K562 (cell line): Measurements from ENCODE around the gene BAG1. TPM values are rescaled to one million over a fixed set of nuclear protein-coding genes. Genes with fewer than 3 reads are reported as not detected.
A peak's percentile ranks its signal among the peaks of the same experiment; 100 is the strongest.

Experiments used
- ATF1 ChIP-seq, 2 experiments: fragments of 450-650 bp in 1 of 2; IDR thresholded peaks; 2 replicates each; pipeline ENCODE4 v1.6.1; 2016; ENCODE audit warnings: missing compliant biosample characterization in 1 of 2, missing genetic modification characterization in 1 of 2
- BHLHE40 ChIP-seq: IDR thresholded peaks from 2 replicates; pipeline ENCODE4 v1.6.1; 2011; ENCODE audit warnings: low read length, improper control_type of control experiment
- CEBPG ChIP-seq, 3 experiments: fragments of 200-800 bp in 1 of 3; sonication (Bioruptor generic) in 1 of 3; sonication (generic) in 1 of 3; formaldehyde crosslinking in 1 of 3; IDR thresholded peaks in 2 of 3; conservative IDR thresholded peaks in 1 of 3; 2 replicates each; pipeline versions ENCODE4 v1.6.1 to v1.8.0; 2016 to 2022; ENCODE audit warnings: missing compliant biosample characterization in 2 of 3, missing genetic modification characterization in 2 of 3, mild to moderate bottlenecking in 1 of 3, missing genetic modification reagents in 1 of 3
- FIP1L1 ChIP-seq: fragments of 200-400 bp; formaldehyde crosslinking; IDR thresholded peaks from 2 replicates; pipeline ENCODE4 v1.6.1; 2018; ENCODE audit warnings: mild to moderate bottlenecking, low read depth, low read length; ENCODE audit not compliant: poor library complexity, severe bottlenecking
- HCFC1 ChIP-seq: IDR thresholded peaks from 2 replicates; pipeline ENCODE4 v1.6.1; 2012; ENCODE audit warnings: low read depth, low read length, improper control_type of control experiment
- JUNB ChIP-seq: fragments of 450-650 bp; formaldehyde crosslinking; conservative IDR thresholded peaks from 2 replicates; pipeline ENCODE4 v1.4.0; 2020; ENCODE audit warnings: mild to moderate bottlenecking
- L3MBTL2 ChIP-seq: fragments of 450-650 bp; IDR thresholded peaks from 2 replicates; pipeline ENCODE4 v1.6.1; 2016; ENCODE audit warnings: mild to moderate bottlenecking, moderate library complexity
- MEF2D ChIP-seq: conservative IDR thresholded peaks from 2 replicates; pipeline ENCODE4 v1.6.1; 2016; ENCODE audit warnings: low read depth, missing genetic modification characterization, missing compliant biosample characterization
- NFE2 ChIP-seq: IDR thresholded peaks from 2 replicates; pipeline ENCODE4 v1.6.1; 2014; ENCODE audit warnings: antibody characterized with exemption, low read depth
- NFYB ChIP-seq: IDR thresholded peaks from 2 replicates; pipeline ENCODE4 v1.6.1; 2011; ENCODE audit warnings: mild to moderate bottlenecking, moderate library complexity; ENCODE audit not compliant: insufficient read length; ENCODE audit errors: extremely low read depth
- NR1H2 ChIP-seq: sonication (generic); formaldehyde crosslinking; IDR thresholded peaks from 2 replicates; pipeline ENCODE4 v1.4.0; 2020; ENCODE audit warnings: mild to moderate bottlenecking, missing genetic modification reagents
- PHF21A ChIP-seq: fragments of 450-650 bp; IDR thresholded peaks from 2 replicates; pipeline ENCODE4 v1.6.1; 2017; ENCODE audit warnings: low read depth, borderline replicate concordance
- RNF2 ChIP-seq: sonication (generic); IDR thresholded peaks from 2 replicates; pipeline ENCODE4 v1.6.1; 2016
- TCFL5 ChIP-seq: fragments of 250-450 bp; sonication (Bioruptor Pico); conservative IDR thresholded peaks from 2 replicates; pipeline ENCODE4 v1.6.1; 2021; ENCODE audit warnings: mild to moderate bottlenecking, moderate library complexity, matching md5 sums
- ZNF134 ChIP-seq: fragments of 250-450 bp; sonication (Bioruptor Pico); conservative IDR thresholded peaks from 2 replicates; pipeline ENCODE4 v1.4.0; 2020
- ZNF140 ChIP-seq: fragments of 250-450 bp; sonication (Bioruptor Pico); IDR thresholded peaks from 2 replicates; pipeline ENCODE4 v1.8.0; 2021; ENCODE audit warnings: moderate library complexity, mild to moderate bottlenecking, inconsistent platforms
- ZNF551 ChIP-seq: fragments of 250-450 bp; sonication (Bioruptor Pico); IDR thresholded peaks from 2 replicates; pipeline ENCODE4 v1.5.0; 2021; ENCODE audit warnings: mild to moderate bottlenecking, moderate library complexity
- ZNF707 ChIP-seq: fragments of 250-450 bp; sonication (Bioruptor Pico); conservative IDR thresholded peaks from 2 replicates; pipeline ENCODE4 v1.8.0; 2022; ENCODE audit warnings: inconsistent platforms, mild to moderate bottlenecking, moderate library complexity
- polyA plus RNA-seq, 8 experiments: library from polyadenylated mRNA; depleted of rRNA in 4 of 8; stranded (reverse) in 5 of 8; unstranded in 3 of 8; fragments of >200 nt; fragmentation: Nextera tagmentation in 2 of 8; fragmentation: Illumina TruSeq in 1 of 8; extraction: Ambion mirVana in 2 of 8; extraction: Trizol in 1 of 8; gene quantifications; 2 replicates each; pipeline versions ENCODE4 v1.2.1 to v1.2.3, GENCODE V29; 2011 to 2014; ENCODE audit warnings: inconsistent platforms in 1 of 8, missing spikeins in 1 of 8
- total RNA-seq, 7 experiments: library from RNA; depleted of rRNA in 6 of 7; stranded (reverse); fragments of >200 nt in 6 of 7; fragmentation: Illumina TruSeq in 2 of 7; extraction: Trizol in 2 of 7; gene quantifications; 2 replicates each; pipeline versions ENCODE4 v1.2.1 to v1.2.3, GENCODE V29; 2011 to 2021; ENCODE audit warnings: low replicate concordance in 1 of 7
- TF ChIP-seq, protein P1 (sequence below): sonication (generic); formaldehyde crosslinking; IDR thresholded peaks from 2 replicates; pipeline ENCODE4 v1.8.0; 2022; ENCODE audit warnings: missing genetic modification reagents, mild to moderate bottlenecking, borderline replicate concordance
- TF ChIP-seq, protein P2 (sequence below): fragments of 250-450 bp; sonication (Bioruptor Pico); IDR thresholded peaks from 2 replicates; pipeline ENCODE4 v1.8.0; 2022; ENCODE audit warnings: inconsistent platforms, mild to moderate bottlenecking, moderate library complexity, borderline replicate concordance
- TF ChIP-seq, protein P3 (sequence below): sonication (generic); formaldehyde crosslinking; IDR thresholded peaks from 2 replicates; pipeline ENCODE4 v1.8.0; 2023; ENCODE audit warnings: mild to moderate bottlenecking, missing genetic modification reagents
- TF ChIP-seq, protein P4 (sequence below): fragments of 450-650 bp; formaldehyde crosslinking; IDR thresholded peaks from 2 replicates; pipeline ENCODE4 v1.4.0; 2022; ENCODE audit warnings: missing genetic modification characterization

Gene BAG1
- total and polyA plus RNA-seq, 9 of the 15 experiments (the other 6 are each of a cell fraction or from before 2014, with no cell fraction given) = 9.7 to 106 (median 56.9) TPM

DNA sequence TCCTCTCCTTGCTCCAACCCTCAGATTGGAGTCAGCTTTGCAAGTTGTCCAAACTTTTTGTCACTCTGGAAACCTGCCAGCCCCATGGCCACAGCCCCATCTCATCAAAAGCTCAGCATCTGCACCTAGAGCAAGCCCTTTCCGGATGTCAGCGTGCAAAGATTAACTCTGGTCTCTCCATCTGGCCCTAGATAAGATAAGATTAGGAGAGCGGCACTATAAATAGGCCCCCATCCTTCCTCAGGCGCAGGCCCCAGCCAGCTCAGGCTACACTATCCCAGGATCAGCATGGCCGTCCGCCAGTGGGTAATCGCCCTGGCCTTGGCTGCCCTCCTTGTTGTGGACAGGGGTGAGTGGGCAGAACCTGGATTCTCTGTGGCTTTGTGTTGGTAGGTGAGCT, 24.6 kb downstream of the BAG1 start, which contains the start of gene SPINK4 (continued):
- TF ChIP-seq, protein P1, sequence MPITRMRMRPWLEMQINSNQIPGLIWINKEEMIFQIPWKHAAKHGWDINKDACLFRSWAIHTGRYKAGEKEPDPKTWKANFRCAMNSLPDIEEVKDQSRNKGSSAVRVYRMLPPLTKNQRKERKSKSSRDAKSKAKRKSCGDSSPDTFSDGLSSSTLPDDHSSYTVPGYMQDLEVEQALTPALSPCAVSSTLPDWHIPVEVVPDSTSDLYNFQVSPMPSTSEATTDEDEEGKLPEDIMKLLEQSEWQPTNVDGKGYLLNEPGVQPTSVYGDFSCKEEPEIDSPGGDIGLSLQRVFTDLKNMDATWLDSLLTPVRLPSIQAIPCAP (CRISPR knock-in tag) = no peak
- TF ChIP-seq RNF2 = peak; percentile 82
- no peak for TF ChIP-seq JUNB (CRISPR knock-in tag)
- TF ChIP-seq FIP1L1 = no peak
- peak; percentile 99 for TF ChIP-seq MEF2D (tag)
- TF ChIP-seq PHF21A = peak; percentile 50; the same call in 1 of the 2 replicates
- TF ChIP-seq TCFL5 (CRISPR knock-in tag) = no peak
- TF ChIP-seq HCFC1 = no peak
- 0 out of 2 replicates have a peak, but pooled peaks have one; percentile 29 for TF ChIP-seq ZNF134
- TF ChIP-seq L3MBTL2 = peak; percentile 34; the same call in 1 of the 2 replicates
- TF ChIP-seq CEBPG (CRISPR knock-in tag; IDR thresholded peaks at IDR 0.05) = no peak
- no peak for TF ChIP-seq CEBPG (tag; conservative IDR thresholded peaks at IDR 0.05 in 1 of 2, IDR thresholded peaks at IDR 0.05 in 1 of 2)
- TF ChIP-seq, protein P2, sequence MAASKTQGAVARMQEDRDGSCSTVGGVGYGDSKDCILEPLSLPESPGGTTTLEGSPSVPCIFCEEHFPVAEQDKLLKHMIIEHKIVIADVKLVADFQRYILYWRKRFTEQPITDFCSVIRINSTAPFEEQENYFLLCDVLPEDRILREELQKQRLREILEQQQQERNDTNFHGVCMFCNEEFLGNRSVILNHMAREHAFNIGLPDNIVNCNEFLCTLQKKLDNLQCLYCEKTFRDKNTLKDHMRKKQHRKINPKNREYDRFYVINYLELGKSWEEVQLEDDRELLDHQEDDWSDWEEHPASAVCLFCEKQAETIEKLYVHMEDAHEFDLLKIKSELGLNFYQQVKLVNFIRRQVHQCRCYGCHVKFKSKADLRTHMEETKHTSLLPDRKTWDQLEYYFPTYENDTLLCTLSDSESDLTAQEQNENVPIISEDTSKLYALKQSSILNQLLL (CRISPR knock-in tag) = no peak
- no peak for TF ChIP-seq ZNF551
- TF ChIP-seq ATF1 (CRISPR knock-in tag; IDR thresholded peaks at IDR 0.05) = no peak
- TF ChIP-seq ATF1 (tag; IDR thresholded peaks at IDR 0.05) = peak; percentile 51
- peak; percentile 48; the same call in 1 of the 2 replicates for TF ChIP-seq BHLHE40
- TF ChIP-seq ZNF707 (CRISPR knock-in tag) = no peak
- no peak for TF ChIP-seq ZNF140 (CRISPR knock-in tag)
- TF ChIP-seq NFE2 = no peak
- TF ChIP-seq, protein P3, sequence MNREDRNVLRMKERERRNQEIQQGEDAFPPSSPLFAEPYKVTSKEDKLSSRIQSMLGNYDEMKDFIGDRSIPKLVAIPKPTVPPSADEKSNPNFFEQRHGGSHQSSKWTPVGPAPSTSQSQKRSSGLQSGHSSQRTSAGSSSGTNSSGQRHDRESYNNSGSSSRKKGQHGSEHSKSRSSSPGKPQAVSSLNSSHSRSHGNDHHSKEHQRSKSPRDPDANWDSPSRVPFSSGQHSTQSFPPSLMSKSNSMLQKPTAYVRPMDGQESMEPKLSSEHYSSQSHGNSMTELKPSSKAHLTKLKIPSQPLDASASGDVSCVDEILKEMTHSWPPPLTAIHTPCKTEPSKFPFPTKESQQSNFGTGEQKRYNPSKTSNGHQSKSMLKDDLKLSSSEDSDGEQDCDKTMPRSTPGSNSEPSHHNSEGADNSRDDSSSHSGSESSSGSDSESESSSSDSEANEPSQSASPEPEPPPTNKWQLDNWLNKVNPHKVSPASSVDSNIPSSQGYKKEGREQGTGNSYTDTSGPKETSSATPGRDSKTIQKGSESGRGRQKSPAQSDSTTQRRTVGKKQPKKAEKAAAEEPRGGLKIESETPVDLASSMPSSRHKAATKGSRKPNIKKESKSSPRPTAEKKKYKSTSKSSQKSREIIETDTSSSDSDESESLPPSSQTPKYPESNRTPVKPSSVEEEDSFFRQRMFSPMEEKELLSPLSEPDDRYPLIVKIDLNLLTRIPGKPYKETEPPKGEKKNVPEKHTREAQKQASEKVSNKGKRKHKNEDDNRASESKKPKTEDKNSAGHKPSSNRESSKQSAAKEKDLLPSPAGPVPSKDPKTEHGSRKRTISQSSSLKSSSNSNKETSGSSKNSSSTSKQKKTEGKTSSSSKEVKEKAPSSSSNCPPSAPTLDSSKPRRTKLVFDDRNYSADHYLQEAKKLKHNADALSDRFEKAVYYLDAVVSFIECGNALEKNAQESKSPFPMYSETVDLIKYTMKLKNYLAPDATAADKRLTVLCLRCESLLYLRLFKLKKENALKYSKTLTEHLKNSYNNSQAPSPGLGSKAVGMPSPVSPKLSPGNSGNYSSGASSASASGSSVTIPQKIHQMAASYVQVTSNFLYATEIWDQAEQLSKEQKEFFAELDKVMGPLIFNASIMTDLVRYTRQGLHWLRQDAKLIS (CRISPR knock-in tag) = no peak
- no peak for TF ChIP-seq NFYB
- TF ChIP-seq, protein P4, sequence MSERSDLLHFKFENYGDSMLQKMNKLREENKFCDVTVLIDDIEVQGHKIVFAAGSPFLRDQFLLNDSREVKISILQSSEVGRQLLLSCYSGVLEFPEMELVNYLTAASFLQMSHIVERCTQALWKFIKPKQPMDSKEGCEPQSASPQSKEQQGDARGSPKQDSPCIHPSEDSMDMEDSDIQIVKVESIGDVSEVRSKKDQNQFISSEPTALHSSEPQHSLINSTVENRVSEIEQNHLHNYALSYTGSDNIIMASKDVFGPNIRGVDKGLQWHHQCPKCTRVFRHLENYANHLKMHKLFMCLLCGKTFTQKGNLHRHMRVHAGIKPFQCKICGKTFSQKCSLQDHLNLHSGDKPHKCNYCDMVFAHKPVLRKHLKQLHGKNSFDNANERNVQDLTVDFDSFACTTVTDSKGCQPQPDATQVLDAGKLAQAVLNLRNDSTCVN (CRISPR knock-in tag) = no peak
- TF ChIP-seq NR1H2 (CRISPR knock-in tag) = no peak
